HepG2 (cell line): Measurements from ENCODE around the gene TMEM129. TPM values are rescaled to one million over a fixed set of nuclear protein-coding genes. Genes with fewer than 3 reads are reported as not detected.

Experiments used
- IRX3 ChIP-seq: sonication (generic); formaldehyde crosslinking; IDR thresholded peaks from 2 replicates; pipeline ENCODE4 v1.8.1; 2023; ENCODE audit warnings: mild to moderate bottlenecking, low read depth, missing genetic modification reagents, borderline replicate concordance
- NCOA2 ChIP-seq: sonication (generic); formaldehyde crosslinking; IDR thresholded peaks from 2 replicates; pipeline ENCODE4 v1.8.0; 2022; ENCODE audit warnings: inconsistent platforms
- NCOR1 ChIP-seq: fragments of 200-600 bp; sonication (generic); IDR thresholded peaks from 2 replicates; pipeline ENCODE4 v1.7.0; 2017; ENCODE audit warnings: antibody characterized with exemption, low read length, borderline replicate concordance
- NFRKB ChIP-seq: fragments of 450-650 bp; IDR thresholded peaks from 2 replicates; pipeline ENCODE4 v1.6.1; 2017
- PHF8 ChIP-seq: sonication (generic); formaldehyde crosslinking; IDR thresholded peaks from 2 replicates; pipeline ENCODE4 v1.5.0; 2020; ENCODE audit warnings: missing genetic modification reagents
- RFX3 ChIP-seq: IDR thresholded peaks from 2 replicates; pipeline ENCODE4 v1.6.1; 2016; ENCODE audit warnings: missing biosample characterization, missing genetic modification reagents
- SMYD3 ChIP-seq: sonication (generic); formaldehyde crosslinking; IDR thresholded peaks from 2 replicates; pipeline ENCODE4 v1.8.1; 2023; ENCODE audit warnings: mild to moderate bottlenecking, missing genetic modification reagents
- SOX6 ChIP-seq, 2 experiments: fragments of 450-650 bp in 1 of 2; sonication (generic) in 1 of 2; formaldehyde crosslinking in 1 of 2; IDR thresholded peaks; 2 replicates each; pipeline versions ENCODE4 v1.4.0 to v1.6.1; 2017 to 2020; ENCODE audit warnings: antibody characterized with exemption in 1 of 2, mild to moderate bottlenecking in 1 of 2, missing genetic modification reagents in 1 of 2
- ZNF124 ChIP-seq: sonication (generic); formaldehyde crosslinking; IDR thresholded peaks from 2 replicates; pipeline ENCODE4 v1.4.0; 2020; ENCODE audit warnings: missing genetic modification reagents
- ZNF431 ChIP-seq: sonication (generic); formaldehyde crosslinking; IDR thresholded peaks from 2 replicates; pipeline ENCODE4 v1.9.0; 2022; ENCODE audit warnings: missing genetic modification reagents, low read depth, mild to moderate bottlenecking, borderline replicate concordance
- ZNF549 ChIP-seq: sonication (generic); formaldehyde crosslinking; IDR thresholded peaks from 2 replicates; pipeline ENCODE4 v1.5.0; 2020; ENCODE audit warnings: missing genetic modification reagents
- ZNF841 ChIP-seq: sonication (generic); formaldehyde crosslinking; IDR thresholded peaks from 2 replicates; pipeline ENCODE4 v1.8.1; 2023; ENCODE audit warnings: missing genetic modification reagents, borderline replicate concordance
- polyA plus RNA-seq, 8 experiments: library from polyadenylated mRNA; depleted of rRNA in 3 of 8; stranded (reverse) in 7 of 8; unstranded in 1 of 8; fragments of >200 nt; fragmentation: Illumina TruSeq in 4 of 8; extraction: Trizol in 4 of 8; gene quantifications; 2 replicates each; pipeline versions ENCODE4 v1.2.1 to v1.2.3, GENCODE V29; 2011 to 2016; ENCODE audit warnings: low read depth in 4 of 8, missing spikeins in 1 of 8, mixed read lengths in 1 of 8; ENCODE audit not compliant: insufficient read depth in 1 of 8
- total RNA-seq, 5 experiments: library from RNA; depleted of rRNA; stranded (reverse); fragments of >200 nt; fragmentation: Illumina TruSeq; extraction: Trizol; gene quantifications; 2 replicates each; pipeline ENCODE4 v1.2.3, GENCODE V29; 2016; ENCODE audit warnings: low read depth in 1 of 5
- TF ChIP-seq, protein P1 (sequence below): sonication (generic); formaldehyde crosslinking; IDR thresholded peaks from 2 replicates; pipeline ENCODE4 v1.9.0; 2021; ENCODE audit warnings: missing genetic modification reagents, mild to moderate bottlenecking, borderline replicate concordance
- TF ChIP-seq, protein P2 (sequence below): IDR thresholded peaks from 2 replicates; pipeline ENCODE4 v1.4.0; 2020; ENCODE audit warnings: mild to moderate bottlenecking, missing genetic modification reagents
- TF ChIP-seq, protein P3 (sequence below): sonication (generic); formaldehyde crosslinking; IDR thresholded peaks from 2 replicates; pipeline ENCODE4 v1.5.0; 2020; ENCODE audit warnings: missing genetic modification reagents
- TF ChIP-seq, protein P4 (sequence below): sonication (generic); formaldehyde crosslinking; IDR thresholded peaks from 2 replicates; pipeline ENCODE4 v1.4.0; 2020; ENCODE audit warnings: missing genetic modification reagents
- TF ChIP-seq, protein P5 (sequence below): sonication (generic); formaldehyde crosslinking; conservative IDR thresholded peaks from 2 replicates; pipeline ENCODE4 v1.8.0; 2022; ENCODE audit warnings: low read depth, missing genetic modification reagents
- TF ChIP-seq, protein P6 (sequence below): sonication (generic); formaldehyde crosslinking; IDR thresholded peaks from 2 replicates; pipeline ENCODE4 v1.4.0; 2020; ENCODE audit warnings: mild to moderate bottlenecking, missing genetic modification reagents

Gene TMEM129
- total and polyA plus RNA-seq, 2 of the 13 experiments (the other 11 are each of a cell fraction or from before 2014, with no cell fraction given) = 19.0 to 25.8 TPM

DNA sequence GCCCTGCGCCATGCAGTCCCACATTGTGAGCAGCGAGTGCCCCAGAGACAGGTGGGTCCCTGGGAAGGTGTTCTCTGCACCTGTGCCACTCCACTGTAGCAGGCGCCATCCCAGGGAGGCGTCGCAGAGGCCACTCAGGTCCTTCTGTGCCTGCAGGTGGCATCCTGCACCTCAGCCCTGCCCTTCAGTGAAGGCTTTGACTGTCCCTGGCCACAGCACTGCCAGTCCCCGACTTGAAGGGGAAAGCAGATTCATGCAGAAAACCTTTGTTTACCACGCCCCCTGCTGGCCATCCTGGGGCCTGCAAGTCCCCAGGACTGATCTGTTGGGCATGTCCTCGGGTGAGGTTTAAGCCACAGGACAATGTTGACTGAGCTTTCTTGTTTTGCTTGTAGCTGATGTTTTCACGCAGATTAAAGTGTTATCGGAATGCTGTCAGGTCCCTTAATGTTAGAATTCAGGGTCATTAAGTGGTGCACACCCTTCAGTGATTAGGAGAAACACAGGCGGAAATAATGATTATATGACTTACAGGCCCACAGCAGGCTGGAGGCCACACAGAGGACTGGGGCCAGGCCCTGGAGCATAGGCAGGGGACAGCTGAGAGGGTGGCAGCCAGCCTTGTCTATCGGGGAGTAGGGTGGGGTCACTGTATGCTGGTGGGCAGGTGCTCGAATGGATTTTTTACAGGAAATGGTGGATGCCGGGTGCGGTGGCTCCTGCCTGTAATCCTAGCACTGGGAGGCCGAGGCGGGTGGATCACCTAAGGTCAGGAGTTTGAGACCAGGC lies 5.2 kb upstream of the TMEM129 start (continued):
- TF ChIP-seq, protein P1, sequence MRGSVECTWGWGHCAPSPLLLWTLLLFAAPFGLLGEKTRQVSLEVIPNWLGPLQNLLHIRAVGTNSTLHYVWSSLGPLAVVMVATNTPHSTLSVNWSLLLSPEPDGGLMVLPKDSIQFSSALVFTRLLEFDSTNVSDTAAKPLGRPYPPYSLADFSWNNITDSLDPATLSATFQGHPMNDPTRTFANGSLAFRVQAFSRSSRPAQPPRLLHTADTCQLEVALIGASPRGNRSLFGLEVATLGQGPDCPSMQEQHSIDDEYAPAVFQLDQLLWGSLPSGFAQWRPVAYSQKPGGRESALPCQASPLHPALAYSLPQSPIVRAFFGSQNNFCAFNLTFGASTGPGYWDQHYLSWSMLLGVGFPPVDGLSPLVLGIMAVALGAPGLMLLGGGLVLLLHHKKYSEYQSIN = no peak
- TF ChIP-seq, protein P2, sequence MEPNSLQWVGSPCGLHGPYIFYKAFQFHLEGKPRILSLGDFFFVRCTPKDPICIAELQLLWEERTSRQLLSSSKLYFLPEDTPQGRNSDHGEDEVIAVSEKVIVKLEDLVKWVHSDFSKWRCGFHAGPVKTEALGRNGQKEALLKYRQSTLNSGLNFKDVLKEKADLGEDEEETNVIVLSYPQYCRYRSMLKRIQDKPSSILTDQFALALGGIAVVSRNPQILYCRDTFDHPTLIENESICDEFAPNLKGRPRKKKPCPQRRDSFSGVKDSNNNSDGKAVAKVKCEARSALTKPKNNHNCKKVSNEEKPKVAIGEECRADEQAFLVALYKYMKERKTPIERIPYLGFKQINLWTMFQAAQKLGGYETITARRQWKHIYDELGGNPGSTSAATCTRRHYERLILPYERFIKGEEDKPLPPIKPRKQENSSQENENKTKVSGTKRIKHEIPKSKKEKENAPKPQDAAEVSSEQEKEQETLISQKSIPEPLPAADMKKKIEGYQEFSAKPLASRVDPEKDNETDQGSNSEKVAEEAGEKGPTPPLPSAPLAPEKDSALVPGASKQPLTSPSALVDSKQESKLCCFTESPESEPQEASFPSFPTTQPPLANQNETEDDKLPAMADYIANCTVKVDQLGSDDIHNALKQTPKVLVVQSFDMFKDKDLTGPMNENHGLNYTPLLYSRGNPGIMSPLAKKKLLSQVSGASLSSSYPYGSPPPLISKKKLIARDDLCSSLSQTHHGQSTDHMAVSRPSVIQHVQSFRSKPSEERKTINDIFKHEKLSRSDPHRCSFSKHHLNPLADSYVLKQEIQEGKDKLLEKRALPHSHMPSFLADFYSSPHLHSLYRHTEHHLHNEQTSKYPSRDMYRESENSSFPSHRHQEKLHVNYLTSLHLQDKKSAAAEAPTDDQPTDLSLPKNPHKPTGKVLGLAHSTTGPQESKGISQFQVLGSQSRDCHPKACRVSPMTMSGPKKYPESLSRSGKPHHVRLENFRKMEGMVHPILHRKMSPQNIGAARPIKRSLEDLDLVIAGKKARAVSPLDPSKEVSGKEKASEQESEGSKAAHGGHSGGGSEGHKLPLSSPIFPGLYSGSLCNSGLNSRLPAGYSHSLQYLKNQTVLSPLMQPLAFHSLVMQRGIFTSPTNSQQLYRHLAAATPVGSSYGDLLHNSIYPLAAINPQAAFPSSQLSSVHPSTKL (CRISPR knock-in tag) = no peak
- TF ChIP-seq, protein P3, sequence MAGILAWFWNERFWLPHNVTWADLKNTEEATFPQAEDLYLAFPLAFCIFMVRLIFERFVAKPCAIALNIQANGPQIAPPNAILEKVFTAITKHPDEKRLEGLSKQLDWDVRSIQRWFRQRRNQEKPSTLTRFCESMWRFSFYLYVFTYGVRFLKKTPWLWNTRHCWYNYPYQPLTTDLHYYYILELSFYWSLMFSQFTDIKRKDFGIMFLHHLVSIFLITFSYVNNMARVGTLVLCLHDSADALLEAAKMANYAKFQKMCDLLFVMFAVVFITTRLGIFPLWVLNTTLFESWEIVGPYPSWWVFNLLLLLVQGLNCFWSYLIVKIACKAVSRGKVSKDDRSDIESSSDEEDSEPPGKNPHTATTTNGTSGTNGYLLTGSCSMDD (CRISPR knock-in tag) = no peak
- TF ChIP-seq, protein P4, sequence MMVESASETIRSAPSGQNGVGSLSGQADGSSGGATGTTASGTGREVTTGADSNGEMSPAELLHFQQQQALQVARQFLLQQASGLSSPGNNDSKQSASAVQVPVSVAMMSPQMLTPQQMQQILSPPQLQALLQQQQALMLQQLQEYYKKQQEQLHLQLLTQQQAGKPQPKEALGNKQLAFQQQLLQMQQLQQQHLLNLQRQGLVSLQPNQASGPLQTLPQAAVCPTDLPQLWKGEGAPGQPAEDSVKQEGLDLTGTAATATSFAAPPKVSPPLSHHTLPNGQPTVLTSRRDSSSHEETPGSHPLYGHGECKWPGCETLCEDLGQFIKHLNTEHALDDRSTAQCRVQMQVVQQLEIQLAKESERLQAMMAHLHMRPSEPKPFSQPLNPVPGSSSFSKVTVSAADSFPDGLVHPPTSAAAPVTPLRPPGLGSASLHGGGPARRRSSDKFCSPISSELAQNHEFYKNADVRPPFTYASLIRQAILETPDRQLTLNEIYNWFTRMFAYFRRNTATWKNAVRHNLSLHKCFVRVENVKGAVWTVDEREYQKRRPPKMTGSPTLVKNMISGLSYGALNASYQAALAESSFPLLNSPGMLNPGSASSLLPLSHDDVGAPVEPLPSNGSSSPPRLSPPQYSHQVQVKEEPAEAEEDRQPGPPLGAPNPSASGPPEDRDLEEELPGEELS (CRISPR knock-in tag) = no peak
- TF ChIP-seq SMYD3 (CRISPR knock-in tag) (no peak), NCOA2 (CRISPR knock-in tag) (no peak), ZNF124 (CRISPR knock-in tag) (no peak), PHF8 (CRISPR knock-in tag) (no peak), NCOR1 (no peak), SOX6 (IDR thresholded peaks at IDR 0.05) (no peak), SOX6 (CRISPR knock-in tag; IDR thresholded peaks at IDR 0.05) (no peak), NFRKB (no peak), ZNF549 (CRISPR knock-in tag) (no peak), ZNF841 (CRISPR knock-in tag) (no peak), RFX3 (CRISPR knock-in tag) (no peak), IRX3 (CRISPR knock-in tag) (no peak), ZNF431 (CRISPR knock-in tag) (no peak)
- TF ChIP-seq, protein P5, sequence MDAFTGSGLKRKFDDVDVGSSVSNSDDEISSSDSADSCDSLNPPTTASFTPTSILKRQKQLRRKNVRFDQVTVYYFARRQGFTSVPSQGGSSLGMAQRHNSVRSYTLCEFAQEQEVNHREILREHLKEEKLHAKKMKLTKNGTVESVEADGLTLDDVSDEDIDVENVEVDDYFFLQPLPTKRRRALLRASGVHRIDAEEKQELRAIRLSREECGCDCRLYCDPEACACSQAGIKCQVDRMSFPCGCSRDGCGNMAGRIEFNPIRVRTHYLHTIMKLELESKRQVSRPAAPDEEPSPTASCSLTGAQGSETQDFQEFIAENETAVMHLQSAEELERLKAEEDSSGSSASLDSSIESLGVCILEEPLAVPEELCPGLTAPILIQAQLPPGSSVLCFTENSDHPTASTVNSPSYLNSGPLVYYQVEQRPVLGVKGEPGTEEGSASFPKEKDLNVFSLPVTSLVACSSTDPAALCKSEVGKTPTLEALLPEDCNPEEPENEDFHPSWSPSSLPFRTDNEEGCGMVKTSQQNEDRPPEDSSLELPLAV = no peak
- TF ChIP-seq, protein P6, sequence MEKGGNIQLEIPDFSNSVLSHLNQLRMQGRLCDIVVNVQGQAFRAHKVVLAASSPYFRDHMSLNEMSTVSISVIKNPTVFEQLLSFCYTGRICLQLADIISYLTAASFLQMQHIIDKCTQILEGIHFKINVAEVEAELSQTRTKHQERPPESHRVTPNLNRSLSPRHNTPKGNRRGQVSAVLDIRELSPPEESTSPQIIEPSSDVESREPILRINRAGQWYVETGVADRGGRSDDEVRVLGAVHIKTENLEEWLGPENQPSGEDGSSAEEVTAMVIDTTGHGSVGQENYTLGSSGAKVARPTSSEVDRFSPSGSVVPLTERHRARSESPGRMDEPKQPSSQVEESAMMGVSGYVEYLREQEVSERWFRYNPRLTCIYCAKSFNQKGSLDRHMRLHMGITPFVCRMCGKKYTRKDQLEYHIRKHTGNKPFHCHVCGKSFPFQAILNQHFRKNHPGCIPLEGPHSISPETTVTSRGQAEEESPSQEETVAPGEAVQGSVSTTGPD (CRISPR knock-in tag) = no peak
